ENCODE results near the gene MYO5C.

The MYO5C gene

DNA sequence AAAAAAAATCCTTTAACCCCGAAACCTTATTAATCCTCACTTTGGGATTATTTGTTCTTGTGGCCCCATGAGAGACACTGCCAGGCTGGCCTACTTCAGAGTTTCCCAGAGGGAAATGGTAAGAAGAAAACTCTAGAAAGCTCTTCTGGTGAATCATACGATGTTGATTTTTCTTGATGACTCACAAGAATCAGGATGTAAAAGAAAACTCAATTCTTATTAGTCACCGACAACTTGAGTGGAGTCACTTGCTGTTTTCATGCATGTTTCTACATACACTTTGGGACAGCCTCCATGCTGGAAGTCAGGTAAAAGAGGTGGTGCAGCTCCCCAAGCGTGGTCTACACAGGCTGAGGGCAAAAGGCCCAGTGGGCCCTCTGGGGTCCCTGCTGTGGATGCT lies 42.8 kb downstream of the MYO5C start:
- WGBS, result 16% methylated on average over 3 of the region's 4 CpGs
- H2BK120ac ChIP-seq (ENCODE audit: low read depth, low read length), result no peak overlapping the region
- H2AFZ ChIP-seq (ENCODE audit: low read depth, low read length), result no peak overlapping the region
- H3K4ac ChIP-seq (ENCODE audit: low read depth in 1 of 2, low read length in 2 of 2), result peak overlapping the region in 1 of 2 experiments; percentile 57
- H4K91ac ChIP-seq (ENCODE audit: low read length), result no peak overlapping the region
- H3K14ac ChIP-seq (ENCODE audit: low read length in 2 of 2), result no peak overlapping the region
- H3K23ac ChIP-seq (ENCODE audit: low read length in 2 of 2), result no peak overlapping the region
- H2BK12ac ChIP-seq (ENCODE audit: low read length in 2 of 2), result peak overlapping the region in 1 of 2 experiments; percentile 91
- peak overlapping the region in 1 of 2 experiments; percentile 52 for H3K4me3 ChIP-seq (ENCODE audit: insufficient read depth in 1 of 2, low read depth in 1 of 2, low read length in 2 of 2)
- no peaks in the 10 kb centered on the region for H3K9me3 ChIP-seq (ENCODE audit: control insufficient read depth, low read length)
- H3K36me3 ChIP-seq (ENCODE audit: control insufficient read depth in 1 of 2, insufficient read depth in 2 of 2, low read depth in 1 of 2, low read length in 2 of 2), result no peaks in the 10 kb centered on the region
- H3K4me1 ChIP-seq (ENCODE audit: control insufficient read depth, insufficient read depth, low read depth, low read length), result peaks cover 16% of the 10 kb centered on the region
- H3K79me1 ChIP-seq (replicated peaks; ENCODE audit: low read length, poor library complexity, severe bottlenecking), result no peaks in the 10 kb centered on the region
- no peak overlapping the region for H2BK5ac ChIP-seq (ENCODE audit: low read depth, low read length, poor library complexity, severe bottlenecking)
- no peaks in the 10 kb centered on the region for H3K27me3 ChIP-seq (ENCODE audit: control insufficient read depth in 1 of 2, insufficient read depth in 1 of 2, low read length in 2 of 2)
- H3K4me2 ChIP-seq (ENCODE audit: low read length, poor library complexity, severe bottlenecking), result no peak overlapping the region
- no peak overlapping the region for H2BK15ac ChIP-seq (ENCODE audit: low read depth, poor library complexity, severe bottlenecking)
- H3K9ac ChIP-seq (ENCODE audit: low read length), result peak overlapping the region; percentile 46
- peak overlapping the region in 1 of 2 experiments; percentile 54 for H3K18ac ChIP-seq (ENCODE audit: low read depth in 1 of 2, low read length in 2 of 2)
- H3K27ac ChIP-seq (ENCODE audit: low read length, poor library complexity, severe bottlenecking), result peak overlapping the region; percentile 62
- no peak overlapping the region for H2AK5ac ChIP-seq (ENCODE audit: low read length, severe bottlenecking)
- peak; percentile 95 for DNase-seq
- no peak overlapping the region for H4K8ac ChIP-seq (ENCODE audit: low read length)

DNA sequence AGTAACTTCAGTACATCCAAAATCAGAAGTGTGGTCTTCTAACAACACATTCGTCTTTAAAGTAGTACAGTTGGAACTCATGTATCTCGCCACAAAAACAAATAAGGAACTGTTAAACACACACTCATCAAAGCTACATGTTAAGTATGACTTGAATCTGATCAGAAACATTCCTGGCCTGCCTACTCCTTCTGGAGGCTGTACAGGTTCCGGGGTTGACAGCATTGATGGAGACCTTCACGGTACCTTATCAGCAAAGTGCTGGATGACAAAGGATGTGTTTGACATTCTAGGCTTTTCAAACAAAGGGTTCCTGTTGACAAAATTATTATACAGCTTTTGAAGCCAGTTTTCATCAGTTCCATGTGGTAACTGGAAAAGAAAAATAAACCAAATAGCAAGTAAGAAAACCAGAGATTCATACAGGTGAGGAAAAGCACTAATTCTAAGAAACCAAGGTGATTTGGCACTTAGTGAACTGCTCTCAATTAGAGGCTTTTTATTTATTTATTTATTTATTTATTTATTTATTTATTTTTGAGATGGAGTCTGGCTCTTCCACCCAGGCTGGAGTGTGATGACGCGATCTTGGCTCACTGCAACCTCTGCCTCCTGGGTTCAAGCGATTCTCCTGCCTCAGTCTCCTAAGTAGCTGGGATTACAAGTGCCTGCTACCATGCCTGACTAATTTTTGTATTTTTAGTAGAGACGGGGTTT lies 44.3 kb downstream of the MYO5C start:
- H2AFZ ChIP-seq (ENCODE audit: low read depth, low read length), result no peak overlapping the region
- no peak overlapping the region for H3K9ac ChIP-seq (ENCODE audit: low read length)
- no peak overlapping the region for H3K4me3 ChIP-seq (ENCODE audit: insufficient read depth in 1 of 2, low read depth in 1 of 2, low read length in 2 of 2)
- no peak overlapping the region for H4K91ac ChIP-seq (ENCODE audit: low read length)
- H2BK12ac ChIP-seq (ENCODE audit: low read length in 2 of 2), result no peak overlapping the region
- H2BK15ac ChIP-seq (ENCODE audit: low read depth, poor library complexity, severe bottlenecking), result no peak overlapping the region
- DNase-seq, result no peak
- no peak overlapping the region for H4K8ac ChIP-seq (ENCODE audit: low read length)
- no peak overlapping the region for H3K4ac ChIP-seq (ENCODE audit: low read depth in 1 of 2, low read length in 2 of 2)
- H3K18ac ChIP-seq (ENCODE audit: low read depth in 1 of 2, low read length in 2 of 2), result peak overlapping the region in 1 of 2 experiments; percentile 19
- no peaks in the 10 kb centered on the region for H3K27me3 ChIP-seq (ENCODE audit: control insufficient read depth in 1 of 2, insufficient read depth in 1 of 2, low read length in 2 of 2)
- no peak overlapping the region for H3K4me2 ChIP-seq (ENCODE audit: low read length, poor library complexity, severe bottlenecking)
- no peak overlapping the region for H2AK5ac ChIP-seq (ENCODE audit: low read length, severe bottlenecking)
- no peak overlapping the region for H2BK5ac ChIP-seq (ENCODE audit: low read depth, low read length, poor library complexity, severe bottlenecking)
- WGBS, result 86% methylated on average over 8 of the region's 8 CpGs
- no peaks in the 10 kb centered on the region for H3K79me1 ChIP-seq (replicated peaks; ENCODE audit: low read length, poor library complexity, severe bottlenecking)
- no peak overlapping the region for H2BK120ac ChIP-seq (ENCODE audit: low read depth, low read length)
- no peak overlapping the region for H3K14ac ChIP-seq (ENCODE audit: low read length in 2 of 2)
- H3K27ac ChIP-seq (ENCODE audit: low read length, poor library complexity, severe bottlenecking), result no peak overlapping the region
- no peaks in the 10 kb centered on the region for H3K36me3 ChIP-seq (ENCODE audit: control insufficient read depth in 1 of 2, insufficient read depth in 2 of 2, low read depth in 1 of 2, low read length in 2 of 2)
- H3K23ac ChIP-seq (ENCODE audit: low read length in 2 of 2), result no peak overlapping the region
- peaks cover 14% of the 10 kb centered on the region for H3K4me1 ChIP-seq (ENCODE audit: control insufficient read depth, insufficient read depth, low read depth, low read length)
- H3K9me3 ChIP-seq (ENCODE audit: control insufficient read depth, low read length), result no peaks in the 10 kb centered on the region

DNA sequence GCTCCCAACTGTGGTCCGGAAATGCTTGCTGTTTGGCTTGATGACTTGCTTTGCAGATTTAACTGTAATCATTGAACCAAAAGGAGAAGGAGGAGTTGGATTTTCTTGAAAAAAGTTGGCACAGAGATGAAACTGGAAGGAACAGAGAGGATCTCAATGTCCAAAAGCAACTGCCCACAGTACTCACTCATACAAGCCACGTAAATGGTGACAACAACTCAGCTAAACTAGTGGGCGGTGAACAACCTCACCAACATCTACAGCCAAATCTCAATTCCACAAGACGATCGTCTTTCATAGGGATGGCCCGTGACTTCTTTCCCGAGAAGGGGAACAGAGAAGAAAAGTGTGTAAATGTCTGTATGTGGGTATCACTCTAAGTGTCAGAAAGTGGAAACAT lies 48.1 kb downstream of the MYO5C start:
- Histone ChIP-seq H4K91ac (ENCODE audit: low read length) (no peak overlapping the region), H2BK15ac (ENCODE audit: low read depth, poor library complexity, severe bottlenecking) (no peak overlapping the region), H3K27ac (ENCODE audit: low read length, poor library complexity, severe bottlenecking) (no peak overlapping the region), H3K14ac (ENCODE audit: low read length in 2 of 2) (no peak overlapping the region), H3K4me1 (ENCODE audit: control insufficient read depth, insufficient read depth, low read depth, low read length) (peaks cover 5% of the 10 kb centered on the region), H3K4me2 (ENCODE audit: low read length, poor library complexity, severe bottlenecking) (no peak overlapping the region), H2BK12ac (ENCODE audit: low read length in 2 of 2) (no peak overlapping the region), H3K23ac (ENCODE audit: low read length in 2 of 2) (no peak overlapping the region), H3K27me3 (ENCODE audit: control insufficient read depth in 1 of 2, insufficient read depth in 1 of 2, low read length in 2 of 2) (no peaks in the 10 kb centered on the region), H2AFZ (ENCODE audit: low read depth, low read length) (no peak overlapping the region), H2AK5ac (ENCODE audit: low read length, severe bottlenecking) (no peak overlapping the region), H4K8ac (ENCODE audit: low read length) (no peak overlapping the region), H3K4ac (ENCODE audit: low read depth in 1 of 2, low read length in 2 of 2) (no peak overlapping the region), H3K4me3 (ENCODE audit: insufficient read depth in 1 of 2, low read depth in 1 of 2, low read length in 2 of 2) (no peak overlapping the region), H3K9ac (ENCODE audit: low read length) (no peak overlapping the region), H3K36me3 (ENCODE audit: control insufficient read depth in 1 of 2, insufficient read depth in 2 of 2, low read depth in 1 of 2, low read length in 2 of 2) (peaks cover 0 to 10% of the 10 kb centered on the region in 2 experiments), H2BK5ac (ENCODE audit: low read depth, low read length, poor library complexity, severe bottlenecking) (no peak overlapping the region), H3K9me3 (ENCODE audit: control insufficient read depth, low read length) (no peaks in the 10 kb centered on the region), H3K18ac (ENCODE audit: low read depth in 1 of 2, low read length in 2 of 2) (no peak overlapping the region), H3K79me1 (replicated peaks; ENCODE audit: low read length, poor library complexity, severe bottlenecking) (no peaks in the 10 kb centered on the region), H2BK120ac (ENCODE audit: low read depth, low read length) (no peak overlapping the region)
- DNase-seq, result no peak
- WGBS, result 86% methylated on average over 1 of the region's 7 CpGs

DNA sequence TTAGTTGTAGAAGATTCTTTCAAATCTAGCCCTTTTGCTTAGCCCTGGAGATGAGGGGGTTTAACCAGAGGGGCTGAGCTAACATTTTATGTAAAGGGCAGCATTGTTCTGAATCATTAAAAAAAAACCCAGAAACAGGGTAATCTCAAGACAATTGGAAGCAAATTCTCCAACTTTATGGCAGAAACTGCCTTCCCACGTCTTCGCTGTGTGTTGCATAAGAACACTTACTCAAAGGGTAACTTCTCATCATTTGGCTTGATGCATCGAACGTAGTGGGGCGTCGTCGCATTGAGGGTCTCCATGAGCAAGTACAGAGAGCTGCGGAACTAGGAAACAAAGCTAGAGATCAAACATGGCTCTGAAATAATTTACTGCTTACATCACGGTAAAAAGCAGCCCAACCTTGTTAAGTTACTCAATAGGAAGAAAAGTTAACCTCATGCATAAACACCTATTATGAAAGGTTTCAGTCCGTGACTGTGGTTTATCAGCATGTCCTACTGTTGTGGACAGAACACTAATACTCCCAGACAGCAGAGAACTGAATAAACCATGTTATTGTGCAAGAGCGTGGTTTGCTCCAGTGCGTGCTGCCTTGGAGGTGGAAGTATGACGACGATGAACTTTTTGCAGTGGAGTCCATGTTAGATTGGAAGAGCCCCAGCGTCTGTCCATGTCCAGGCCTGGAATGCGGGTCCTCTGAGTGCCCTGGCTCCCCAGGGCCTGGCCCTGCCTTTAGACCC lies 48.7 kb downstream of the MYO5C start:
- H2BK12ac ChIP-seq (ENCODE audit: low read length in 2 of 2), result no peak overlapping the region
- no peak overlapping the region for H3K9ac ChIP-seq (ENCODE audit: low read length)
- no peak overlapping the region for H3K18ac ChIP-seq (ENCODE audit: low read depth in 1 of 2, low read length in 2 of 2)
- no peak overlapping the region for H3K14ac ChIP-seq (ENCODE audit: low read length in 2 of 2)
- no peak overlapping the region for H4K8ac ChIP-seq (ENCODE audit: low read length)
- H4K91ac ChIP-seq (ENCODE audit: low read length), result no peak overlapping the region
- no peak overlapping the region for H2AFZ ChIP-seq (ENCODE audit: low read depth, low read length)
- H3K4me2 ChIP-seq (ENCODE audit: low read length, poor library complexity, severe bottlenecking), result no peak overlapping the region
- no peak overlapping the region for H3K27ac ChIP-seq (ENCODE audit: low read length, poor library complexity, severe bottlenecking)
- no peaks in the 10 kb centered on the region for H3K9me3 ChIP-seq (ENCODE audit: control insufficient read depth, low read length)
- H2BK15ac ChIP-seq (ENCODE audit: low read depth, poor library complexity, severe bottlenecking), result no peak overlapping the region
- H2BK5ac ChIP-seq (ENCODE audit: low read depth, low read length, poor library complexity, severe bottlenecking), result no peak overlapping the region
- peaks cover 0 to 10% of the 10 kb centered on the region in 2 experiments for H3K36me3 ChIP-seq (ENCODE audit: control insufficient read depth in 1 of 2, insufficient read depth in 2 of 2, low read depth in 1 of 2, low read length in 2 of 2)
- 95% methylated on average over 16 of the region's 16 CpGs for WGBS
- peaks cover 5% of the 10 kb centered on the region for H3K4me1 ChIP-seq (ENCODE audit: control insufficient read depth, insufficient read depth, low read depth, low read length)
- H3K23ac ChIP-seq (ENCODE audit: low read length in 2 of 2), result no peak overlapping the region
- H2BK120ac ChIP-seq (ENCODE audit: low read depth, low read length), result no peak overlapping the region
- no peak overlapping the region for H2AK5ac ChIP-seq (ENCODE audit: low read length, severe bottlenecking)
- H3K4me3 ChIP-seq (ENCODE audit: insufficient read depth in 1 of 2, low read depth in 1 of 2, low read length in 2 of 2), result no peak overlapping the region
- H3K4ac ChIP-seq (ENCODE audit: low read depth in 1 of 2, low read length in 2 of 2), result no peak overlapping the region
- H3K79me1 ChIP-seq (replicated peaks; ENCODE audit: low read length, poor library complexity, severe bottlenecking), result no peaks in the 10 kb centered on the region
- no peaks in the 10 kb centered on the region for H3K27me3 ChIP-seq (ENCODE audit: control insufficient read depth in 1 of 2, insufficient read depth in 1 of 2, low read length in 2 of 2)
- DNase-seq, result peak; percentile 95

All from mesenchymal stem cell (in vitro differentiated cells and primary cell).